Suppressor macrophage (primary cell): ENCODE results near the gene ENTREP3.
"Not testable (repeated sequence)": the region's sequence is repeated elsewhere in the genome, so short reads cannot be mapped to it uniquely, and the experiment has no call there.

Experiments
- DNase-seq, 4 experiments: peaks; one replicate each; pipeline ENCODE4 v3.0.0-alpha.2; 2020 to 2022

The ENTREP3 gene

DNA sequence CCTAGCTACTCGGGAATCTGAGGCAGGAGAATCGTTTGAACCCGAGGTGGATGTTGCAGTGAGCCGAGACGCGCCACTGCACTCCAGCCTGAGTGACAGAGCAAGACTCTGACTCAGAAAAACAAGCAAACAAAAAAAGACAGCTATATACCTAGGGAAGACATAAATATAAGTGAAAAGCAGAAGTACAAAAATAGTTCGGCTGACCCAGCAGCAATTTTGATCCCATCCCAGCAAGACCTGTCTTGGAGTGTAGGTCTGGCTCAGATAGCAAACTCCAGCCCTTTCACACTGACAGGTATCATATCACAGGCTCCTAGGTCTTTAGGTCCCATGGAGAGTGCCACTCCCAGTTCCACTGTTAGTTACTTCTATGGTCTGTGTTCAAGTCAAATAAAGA is 32.2 kb downstream of the ENTREP3 start:
- peak; percentile 29 to 69 (median 62) for DNase-seq

DNA sequence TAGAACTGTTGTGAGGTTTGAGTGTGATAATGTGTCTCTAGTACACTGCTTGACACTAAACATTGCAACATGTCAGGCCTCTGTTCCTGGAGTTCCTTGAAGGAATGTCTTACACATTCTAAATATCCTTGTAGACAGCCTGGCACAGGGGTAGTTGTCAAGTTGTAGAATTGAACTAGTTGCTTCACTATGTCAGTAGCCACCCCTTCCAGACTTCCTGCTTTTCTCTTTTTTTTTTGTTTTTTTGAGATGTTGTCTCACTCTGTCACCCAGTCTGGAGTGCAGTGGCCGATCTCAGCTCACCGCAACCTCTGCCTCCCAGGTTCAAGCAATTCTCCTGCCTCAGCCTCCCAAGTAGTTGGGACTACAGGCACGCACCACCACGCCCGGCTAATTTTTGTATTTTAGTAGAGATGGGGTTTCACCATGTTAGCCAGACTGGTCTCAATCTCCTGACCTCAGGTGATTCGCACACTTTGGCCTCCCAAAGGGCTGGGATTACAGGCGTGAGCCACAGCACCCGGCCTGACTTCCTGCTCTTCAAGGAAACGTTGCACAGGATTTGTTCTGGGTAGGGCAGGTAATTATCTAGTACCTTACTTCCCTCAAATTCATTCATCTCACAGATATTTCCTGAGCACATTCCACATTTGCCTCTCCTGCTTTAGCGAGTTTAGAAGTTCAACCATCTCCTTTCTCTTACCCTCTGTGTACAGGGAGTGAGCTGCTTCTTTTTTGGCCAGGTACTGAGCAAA is 34.9 kb downstream of the ENTREP3 start:
- peak; percentile 14 to 56 (median 41) for DNase-seq

DNA sequence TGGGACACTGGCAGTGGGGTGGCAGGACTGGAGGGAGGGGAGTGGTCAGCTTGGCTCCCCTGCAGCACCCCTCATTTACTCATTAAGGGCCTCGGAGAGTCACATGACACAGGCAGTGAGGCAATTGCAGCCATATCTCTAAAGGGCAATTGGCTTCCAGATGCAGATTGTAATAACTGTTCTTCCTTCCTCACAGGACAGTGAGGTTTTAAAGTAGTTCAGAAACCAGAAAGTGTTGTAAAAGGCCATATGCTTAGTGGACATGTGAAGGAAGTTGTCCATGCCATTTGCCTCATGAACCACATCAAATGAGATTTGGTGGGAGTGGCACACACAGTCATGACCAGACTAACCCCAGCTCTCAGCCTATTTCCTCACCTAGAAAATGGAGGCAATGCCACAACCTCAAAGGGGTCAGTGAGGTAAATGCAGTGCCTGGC is 35.7 kb downstream of the ENTREP3 start:
- peak; percentile 58 to 84 (median 76) for DNase-seq

DNA sequence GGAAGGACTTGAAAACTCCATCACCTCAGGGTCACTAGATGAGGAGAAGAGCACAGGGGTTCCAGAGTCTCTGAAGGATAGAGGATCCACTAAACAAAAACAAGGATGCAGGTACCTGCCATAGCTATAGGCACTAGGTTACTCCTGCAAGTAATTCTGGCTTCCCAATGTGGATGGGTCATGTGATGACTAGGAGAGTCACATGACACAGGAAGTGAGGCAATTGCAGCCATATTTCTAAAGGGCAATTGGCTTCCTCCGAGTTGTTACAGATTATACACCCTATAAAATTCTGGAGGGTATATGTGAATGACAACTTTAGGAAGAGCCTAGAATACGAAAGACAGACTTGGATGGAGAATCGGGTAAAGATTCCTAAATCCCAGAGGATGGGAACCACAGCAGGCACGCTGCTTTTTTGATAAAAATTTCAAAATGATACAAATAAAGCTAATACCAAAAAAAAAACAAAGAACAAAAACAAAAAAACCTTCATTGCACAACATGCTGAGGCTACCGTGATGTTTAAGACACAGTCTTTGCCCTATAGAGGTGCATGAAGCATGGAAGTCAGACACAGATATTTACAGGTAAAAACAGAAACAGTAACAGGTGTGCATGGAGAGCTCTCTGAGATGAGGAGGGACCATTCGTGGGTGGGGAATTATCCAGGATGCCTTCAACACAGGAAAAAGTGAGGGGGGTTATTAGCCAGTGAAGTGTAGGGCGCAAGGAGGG is 36.3 kb downstream of the ENTREP3 start:
- DNase-seq: peak; percentile 63 to 73 (median 70)

DNA sequence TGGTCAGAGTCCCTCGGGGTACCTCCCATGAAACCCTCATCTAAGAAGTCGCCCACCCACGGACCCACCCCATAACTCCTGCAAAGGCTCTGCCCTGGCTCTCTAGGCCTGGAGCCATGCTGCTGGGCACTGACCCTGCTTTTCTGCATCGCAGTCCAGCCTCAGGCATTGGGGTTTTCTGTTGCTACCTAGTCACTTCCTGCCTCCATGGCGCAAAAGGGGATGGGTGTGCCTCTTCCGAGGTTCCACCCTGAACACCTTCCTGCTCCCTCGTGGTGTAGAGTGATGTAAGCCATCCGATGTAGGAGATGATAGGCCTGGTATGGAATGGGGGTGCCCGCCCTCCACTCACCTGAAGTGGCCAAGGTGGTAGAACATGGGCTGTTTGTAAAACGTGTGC is 40.6 kb downstream of the ENTREP3 start:
- not testable (repeated sequence) for DNase-seq

DNA sequence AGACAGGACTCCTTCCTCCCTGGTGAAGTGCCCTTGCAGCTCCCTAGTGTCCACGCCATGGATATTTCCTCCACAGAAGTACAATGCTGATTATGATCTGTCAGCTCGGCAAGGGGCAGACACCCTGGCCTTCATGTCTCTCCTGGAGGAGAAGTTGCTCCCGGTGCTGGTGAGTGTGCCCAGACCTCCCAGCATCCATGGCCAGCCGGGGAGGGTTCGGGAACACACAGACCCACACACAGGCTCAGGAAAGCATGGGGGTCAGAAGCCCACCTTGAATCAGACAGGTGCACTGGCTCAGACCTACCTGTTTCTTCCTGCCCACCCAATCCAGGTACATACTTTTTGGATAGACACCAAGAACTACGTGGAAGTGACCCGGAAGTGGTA is 43.2 kb downstream of the ENTREP3 start:
- DNase-seq: not testable (repeated sequence)

DNA sequence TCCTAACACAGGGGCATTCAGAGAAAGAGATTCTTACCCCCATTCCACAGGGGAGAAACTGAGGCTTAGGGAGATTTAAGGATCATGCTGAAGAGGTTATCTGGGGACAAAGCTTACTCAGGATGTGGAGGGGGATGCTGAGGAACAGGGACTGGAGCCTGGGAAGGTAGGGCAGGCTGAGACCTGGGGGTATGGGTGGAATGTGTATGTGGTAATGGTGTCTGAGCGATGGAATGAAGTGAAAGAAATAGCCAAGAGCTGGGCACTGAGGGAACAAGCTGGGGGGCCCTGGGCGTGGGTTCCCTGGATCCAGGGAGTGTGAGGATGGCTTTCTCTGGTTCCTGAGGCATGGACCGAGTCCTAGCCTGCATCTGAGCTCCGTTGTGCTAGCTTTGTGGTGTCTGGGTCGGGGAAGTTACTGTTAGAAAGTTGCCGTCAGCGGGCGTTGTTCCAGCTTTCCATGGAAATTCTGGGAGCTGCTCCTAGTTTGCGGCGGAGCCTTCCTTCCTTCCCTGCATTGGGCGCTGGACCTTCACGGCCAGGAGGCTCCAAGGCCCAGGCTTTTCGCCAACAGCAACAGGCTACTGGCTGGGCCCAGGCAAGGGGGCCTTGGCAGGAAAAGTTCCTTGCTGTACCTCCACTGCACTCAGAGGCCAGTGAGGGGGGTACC is 43.8 kb downstream of the ENTREP3 start:
- DNase-seq: not testable (repeated sequence)

DNA sequence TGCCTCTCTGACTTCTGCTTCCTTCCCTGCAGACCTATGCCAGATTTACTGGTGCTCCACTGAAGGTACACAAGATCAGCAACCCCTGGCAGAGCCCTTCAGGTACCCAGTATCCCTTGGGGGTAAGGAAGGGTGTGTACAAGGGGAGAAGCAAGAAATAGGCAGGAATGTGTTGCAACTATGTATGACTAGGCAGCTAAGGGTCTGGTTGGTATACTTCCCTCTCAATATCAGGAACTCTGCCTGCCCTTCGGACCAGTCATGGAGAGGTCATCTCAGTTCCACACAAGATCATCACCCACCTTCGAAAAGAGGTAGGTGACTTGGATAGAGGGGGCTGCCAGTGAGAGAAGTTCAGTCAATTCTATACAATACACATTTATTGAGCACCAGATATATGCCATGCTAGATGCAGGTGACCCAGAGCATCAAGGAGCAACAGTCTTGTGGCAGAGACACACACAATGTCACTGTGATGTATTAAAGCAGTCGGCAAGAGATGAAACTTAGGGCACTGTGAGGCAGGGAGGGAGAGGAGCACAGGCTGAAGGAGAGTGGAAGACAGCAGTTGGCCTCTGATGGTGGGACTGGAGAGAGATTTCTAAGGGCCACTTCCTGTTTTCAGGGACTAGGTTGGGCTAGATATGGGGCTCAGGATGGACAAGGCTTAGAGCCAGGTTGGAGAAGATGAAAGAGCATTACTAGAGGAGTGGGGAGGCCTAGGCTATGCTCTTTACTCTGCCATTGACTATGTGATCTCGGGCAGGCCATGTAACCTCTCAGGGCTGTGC is 44.8 kb downstream of the ENTREP3 start:
- peak; percentile 61 to 85 (median 78) for DNase-seq

DNA sequence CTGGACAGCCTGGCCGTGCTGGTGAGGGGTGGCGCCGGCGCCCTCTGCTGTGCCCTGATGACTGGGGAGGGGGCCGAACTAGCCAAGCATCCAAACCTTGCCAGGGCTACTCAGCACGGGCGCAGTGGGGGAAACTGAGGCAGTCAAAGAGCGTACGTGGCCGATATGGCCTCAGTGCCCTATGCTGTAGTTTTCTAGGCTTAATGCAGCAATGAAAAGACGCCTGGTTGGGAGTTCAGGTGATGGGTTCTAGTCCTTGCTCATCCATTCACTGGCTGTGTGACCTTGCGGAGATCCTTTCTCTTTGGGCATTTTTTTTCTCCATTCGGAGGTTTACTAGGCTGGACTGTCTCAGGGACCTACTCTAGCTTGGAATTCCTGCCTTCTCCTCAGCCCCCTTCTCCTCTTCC is 46.0 kb downstream of the ENTREP3 start:
- DNase-seq: no peak

DNA sequence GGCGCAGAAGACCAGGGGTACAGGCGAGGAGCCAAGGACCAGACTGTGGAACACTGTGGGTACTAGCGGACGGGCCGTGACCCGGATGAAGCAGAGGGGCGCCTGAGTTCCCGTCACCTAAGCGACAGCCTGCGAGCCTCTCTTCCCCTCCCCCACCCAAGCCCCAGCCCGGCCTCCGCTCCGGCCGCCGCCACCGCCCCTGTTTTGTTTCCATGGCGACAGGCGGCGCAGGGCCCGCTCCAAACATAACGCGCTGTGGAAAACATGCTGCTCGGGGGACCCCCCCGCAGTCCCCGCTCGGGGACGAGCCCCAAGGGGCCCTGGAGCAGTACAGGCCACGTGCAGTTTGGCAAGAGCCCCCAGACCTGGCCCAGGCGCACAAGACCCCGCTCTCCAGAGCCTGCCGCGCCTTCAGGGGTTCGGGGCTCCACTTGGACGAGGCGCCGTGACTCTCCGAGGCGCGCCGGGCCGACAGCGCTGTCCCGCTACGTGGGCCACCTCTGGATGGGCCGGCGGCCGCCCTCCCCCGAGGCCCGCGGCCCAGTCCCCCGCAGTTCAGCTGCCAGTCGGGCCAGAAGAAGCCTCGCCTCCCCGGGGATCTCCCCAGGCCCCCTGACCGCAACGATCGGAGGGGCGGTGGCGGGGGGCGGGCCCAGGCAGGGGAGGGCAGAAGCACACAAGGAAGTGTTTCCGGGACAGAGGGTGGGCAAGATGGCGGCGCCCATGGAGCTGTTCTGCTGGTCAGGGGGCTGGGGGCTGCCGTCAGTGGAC is 46.6 kb downstream of the ENTREP3 start, which contains the start of gene MTX1:
TSS of gene MTX1 (plus strand) at position 155 of the 771 bp plus-strand sequence. CDS start at position 265, 110 bp downstream.
- peak; percentile 81 to 93 (median 89) for DNase-seq

DNA sequence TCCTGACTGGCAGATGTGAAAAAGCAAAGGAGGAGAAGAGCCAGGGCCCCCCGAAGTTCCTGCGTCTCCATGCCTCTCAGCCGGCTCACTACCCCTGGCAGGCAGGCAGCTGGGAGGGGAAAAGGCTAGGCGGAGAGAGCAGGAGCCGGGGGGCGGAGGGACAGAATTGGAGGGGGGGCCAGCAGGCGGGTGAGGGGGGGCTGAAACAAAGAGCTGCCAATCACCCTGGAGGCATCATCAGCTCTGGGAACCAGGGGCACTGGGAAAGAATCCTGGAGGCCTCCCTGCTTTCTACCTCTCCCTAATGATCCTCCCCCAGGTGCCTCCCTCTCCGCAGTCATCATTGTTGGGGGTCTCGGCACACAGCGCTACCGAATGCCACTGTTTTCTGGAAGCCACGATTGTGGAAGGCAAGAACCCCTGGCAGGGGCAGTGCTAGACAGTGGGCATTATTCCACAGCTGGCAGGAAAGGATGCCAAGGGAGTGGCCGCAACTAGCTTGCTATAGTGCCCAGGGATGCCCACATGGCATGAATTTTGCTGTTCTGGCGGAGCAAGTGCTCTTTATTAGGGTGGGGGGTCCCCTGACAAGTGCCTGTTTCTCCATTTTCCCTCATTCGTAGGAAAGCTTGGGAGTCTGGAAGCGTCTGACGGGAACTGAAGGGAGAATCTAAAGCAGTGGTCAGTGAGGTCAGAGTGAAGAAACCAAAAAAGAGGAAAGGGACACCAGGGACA is 47.3 kb downstream of the ENTREP3 start, which contains the start of gene THBS3:
TSS of gene THBS3 (minus strand) at position 92 of the 735 bp plus-strand sequence. CDS start at position 71, 21 bp downstream.
- DNase-seq: no peak

DNA sequence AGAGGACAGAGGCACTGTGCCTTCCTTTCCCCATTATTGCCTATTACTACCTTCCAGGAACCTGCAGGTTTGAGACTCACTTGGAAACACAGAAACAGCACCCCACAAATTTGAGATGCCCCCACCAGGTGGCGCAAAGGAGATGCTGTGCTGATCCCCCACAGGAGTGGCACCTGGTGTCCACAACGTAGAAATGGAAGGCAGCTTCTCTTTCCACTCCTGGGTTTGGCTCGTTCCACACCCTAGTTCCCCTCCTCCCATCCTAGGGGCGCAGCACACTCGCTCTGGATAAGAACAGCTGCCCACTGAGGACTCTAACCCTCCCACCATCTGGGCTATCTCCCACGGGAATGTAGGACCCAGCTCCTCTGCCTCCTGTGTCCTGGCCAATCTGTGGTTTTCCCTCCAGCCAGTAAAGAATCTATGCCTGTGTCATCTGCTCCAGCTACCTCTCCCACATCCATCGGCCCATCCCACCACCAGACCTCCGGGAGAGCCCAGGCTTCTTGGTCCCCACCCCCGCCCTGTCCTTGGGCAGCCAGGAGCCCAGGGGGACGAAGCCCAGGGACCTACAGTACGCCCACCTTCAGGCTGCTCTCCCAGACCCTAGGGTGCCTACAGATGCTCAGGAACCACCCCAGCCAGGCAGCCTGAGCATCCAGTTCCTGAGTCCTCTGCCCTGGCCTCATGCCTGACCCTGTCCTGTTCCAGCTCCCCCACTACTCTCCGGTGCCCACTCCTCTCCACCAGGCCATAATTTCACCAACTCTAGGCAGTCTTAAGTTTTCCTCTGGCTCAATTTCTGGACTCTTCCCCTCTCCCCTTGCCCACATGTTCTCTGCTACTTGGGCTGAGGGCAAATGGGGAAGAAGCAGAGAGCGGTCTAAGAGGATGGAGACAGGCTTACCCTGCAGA is 48.1 kb downstream of the ENTREP3 start:
- DNase-seq: peak; percentile 78 to 90 (median 82)

DNA sequence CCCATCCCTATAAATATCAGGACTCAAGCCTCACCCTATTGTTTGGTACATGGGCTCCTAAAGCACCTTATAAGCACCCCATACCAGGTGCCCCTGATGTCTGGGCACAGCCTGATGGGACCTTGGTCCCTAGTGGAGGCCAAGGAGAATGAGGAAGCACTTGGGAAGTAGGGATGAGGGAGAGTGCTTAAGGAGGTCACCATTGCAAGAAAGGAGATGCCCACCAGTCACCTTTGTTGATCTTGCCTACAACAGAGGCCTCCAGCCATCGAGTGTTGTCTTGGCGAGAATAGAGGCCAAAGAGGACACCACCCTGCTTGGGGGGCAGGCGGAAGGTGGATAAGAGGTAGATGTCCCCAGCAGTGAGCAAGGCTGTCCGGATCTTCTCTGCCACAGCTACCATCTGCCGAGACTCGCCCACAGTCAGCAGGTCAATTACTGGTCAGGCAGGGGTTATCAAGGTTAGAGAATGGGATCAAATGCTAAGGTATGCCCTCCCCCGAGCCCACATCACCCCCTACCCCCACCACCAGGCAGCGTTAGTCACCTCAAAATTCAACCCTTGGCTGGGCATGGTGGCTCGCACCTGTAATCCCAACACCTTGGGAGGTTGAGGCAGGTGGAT is 49.2 kb downstream of the ENTREP3 start:
- DNase-seq: no peak

DNA sequence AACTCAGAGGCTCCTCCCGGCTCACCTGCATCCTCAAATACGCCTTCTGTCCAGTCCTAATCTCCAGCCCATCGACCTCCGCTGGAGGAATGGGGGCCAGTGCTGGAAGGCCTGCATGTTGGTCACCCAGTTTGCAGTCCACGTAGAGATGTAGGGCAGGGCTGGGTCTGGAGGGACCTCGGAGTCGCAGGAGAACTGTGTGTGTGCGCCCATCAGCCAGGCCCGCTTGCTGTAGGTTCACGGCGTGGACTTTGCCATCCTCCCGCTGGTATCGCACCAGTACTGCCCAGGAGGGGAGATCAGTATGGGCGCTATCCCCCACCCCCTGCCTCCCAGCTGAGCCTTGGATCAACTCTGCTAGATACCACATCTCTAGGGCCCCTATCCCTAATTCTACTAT is 50.2 kb downstream of the ENTREP3 start:
- no peak for DNase-seq

DNA sequence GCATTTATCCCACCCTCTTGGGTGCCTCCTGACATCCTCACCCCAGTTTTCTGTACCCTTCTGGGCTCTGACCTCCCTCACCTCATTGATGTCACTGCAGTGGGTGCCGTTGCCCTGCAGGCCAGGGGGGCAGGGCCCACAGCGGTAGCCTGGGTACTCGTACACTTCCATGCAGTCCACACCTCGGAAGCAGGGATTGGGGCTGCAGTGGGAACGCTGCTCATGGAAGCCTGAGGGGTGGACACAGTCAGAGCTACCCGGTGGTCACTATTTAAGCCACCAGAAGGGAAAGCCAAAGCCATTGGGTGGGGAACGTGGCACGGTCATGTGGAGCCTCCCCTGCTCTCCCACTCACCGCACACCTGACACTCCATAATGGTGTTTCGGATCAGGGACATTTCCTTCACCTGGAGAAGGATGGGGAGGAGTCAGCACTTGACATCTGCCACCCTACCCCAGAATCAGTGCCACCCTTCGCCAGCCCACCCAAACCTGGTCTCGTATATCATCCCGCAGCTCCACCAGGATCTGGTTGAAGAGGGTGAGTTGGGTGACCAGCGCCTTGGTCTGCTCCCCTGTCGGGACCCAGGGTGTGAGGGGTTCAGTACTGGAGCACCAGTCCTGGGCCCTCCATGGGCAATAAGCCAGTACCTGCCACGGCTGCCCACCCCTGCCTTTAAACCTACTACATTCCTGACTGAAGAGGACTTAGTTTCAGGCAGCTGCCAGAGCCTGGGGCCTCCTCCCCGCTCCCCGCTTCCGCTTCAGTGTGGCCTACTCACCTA is 52.4 kb downstream of the ENTREP3 start:
- no peak for DNase-seq

DNA sequence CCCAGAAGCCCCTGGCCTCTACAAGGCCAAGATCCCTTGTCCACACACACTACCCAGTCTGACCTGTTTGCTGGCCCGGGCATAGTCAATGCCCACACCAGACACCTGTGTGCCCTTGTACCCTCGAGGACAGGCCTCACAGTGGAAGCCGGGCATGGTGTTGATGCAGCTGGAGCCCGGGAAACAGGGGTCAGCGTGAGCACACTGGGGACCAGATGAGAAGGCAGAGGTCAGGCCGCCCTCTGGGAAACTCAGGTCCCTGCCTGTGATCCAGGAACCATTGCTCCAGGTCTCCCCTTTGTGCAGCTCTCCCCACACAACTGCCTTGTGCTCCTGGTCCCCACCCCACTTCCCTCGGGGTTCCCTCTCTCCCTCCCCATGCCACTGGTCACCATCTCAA is 53.1 kb downstream of the ENTREP3 start:
- DNase-seq: no peak

DNA sequence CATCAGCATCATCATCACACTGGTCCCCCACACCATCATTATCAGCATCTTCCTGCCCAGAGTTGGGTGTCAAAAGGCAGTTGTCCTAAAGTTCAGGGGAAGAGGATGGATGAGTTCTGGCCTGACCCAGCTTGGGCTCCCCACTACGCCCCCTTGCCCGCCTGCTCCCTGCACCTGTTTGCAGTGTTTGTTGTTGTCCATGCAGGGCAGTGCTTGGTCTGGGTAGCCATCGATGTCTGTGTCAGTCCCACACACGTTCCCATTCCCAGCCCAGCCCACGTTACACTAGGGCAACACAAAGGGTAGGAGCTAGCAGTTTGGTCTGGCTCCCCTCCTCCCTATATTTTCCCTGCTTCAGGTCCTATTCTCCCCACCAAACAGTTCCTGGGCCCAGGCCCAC is 54.4 kb downstream of the ENTREP3 start:
- DNase-seq: peak in 1 of 4 experiments; percentile 1

DNA sequence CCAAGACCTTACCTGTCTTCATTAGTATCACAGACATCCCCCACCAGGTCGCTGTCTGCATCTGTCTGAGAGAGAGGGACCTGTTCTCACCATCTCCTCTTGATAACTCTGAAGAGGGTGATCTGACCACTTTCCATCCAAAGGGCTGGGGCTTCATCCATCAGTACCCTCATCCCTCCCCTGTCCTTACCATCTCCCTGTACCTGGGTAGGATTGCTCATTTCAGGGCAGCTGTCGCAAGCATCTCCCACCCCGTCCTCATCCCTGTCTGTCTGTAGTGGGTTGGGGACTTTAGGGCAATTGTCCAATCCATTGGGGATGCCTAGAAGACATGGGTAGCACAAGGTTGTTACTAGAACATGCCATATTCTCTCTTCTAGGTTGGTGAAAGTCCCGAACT is 55.5 kb downstream of the ENTREP3 start:
- DNase-seq: peak in 1 of 4 experiments; percentile 1
